Measurements from ENCODE around the gene PCCA.

PCCA gene

DNA sequence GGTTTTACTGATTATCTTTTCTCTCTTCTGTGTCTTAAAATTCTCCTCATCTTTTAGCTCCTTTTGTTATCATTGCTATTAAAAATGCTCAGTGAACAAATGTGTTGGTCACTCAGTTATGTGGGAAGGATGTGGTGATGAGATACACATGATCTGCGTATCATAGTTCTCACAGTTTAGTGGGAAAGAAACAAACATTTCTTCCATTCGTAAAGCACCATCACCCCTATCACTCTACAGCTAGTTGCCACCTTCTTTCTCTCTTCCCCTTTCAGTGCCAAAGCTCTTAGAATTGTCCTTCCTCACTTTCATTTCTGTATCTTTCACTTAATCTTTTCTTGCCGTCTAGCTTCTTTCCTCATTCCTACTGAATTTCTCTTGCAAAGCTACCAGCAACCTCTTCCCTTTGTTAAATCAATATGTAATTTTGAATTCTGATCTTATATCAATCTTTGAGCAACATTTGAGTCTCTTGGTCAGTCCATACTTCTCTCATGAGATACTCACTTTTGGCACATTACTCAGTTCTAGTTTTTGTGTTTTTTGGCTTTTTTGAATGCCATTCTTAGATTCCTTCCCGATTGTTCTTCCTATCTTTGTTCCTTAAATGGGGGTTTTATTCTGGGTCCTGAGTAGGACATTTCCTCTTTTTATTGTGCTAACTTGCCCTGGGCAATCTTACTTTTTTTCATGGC is 122.3 kb downstream of the PCCA start:
- H3K4me2 ChIP-seq (ENCODE audit: low read length): no peak overlapping the region
- no peaks in the 10 kb centered on the region for H3K4me1 ChIP-seq (ENCODE audit: control insufficient read depth, low read depth, low read length)
- no peaks in the 10 kb centered on the region for H3K79me1 ChIP-seq (ENCODE audit: low read length)
- no peak overlapping the region for H4K5ac ChIP-seq (ENCODE audit: low read length)
- H3K27me3 ChIP-seq (ENCODE audit: insufficient read depth, low read length, poor library complexity): no peaks in the 10 kb centered on the region
- no peak for DNase-seq
- no peak overlapping the region for H2BK15ac ChIP-seq (replicated peaks; ENCODE audit: low read depth)
- no peak overlapping the region for H2AK5ac ChIP-seq (ENCODE audit: low read length)
- H3K36me3 ChIP-seq (ENCODE audit: control insufficient read depth, insufficient read depth, low read length): no peaks in the 10 kb centered on the region
- H3K9ac ChIP-seq (ENCODE audit: low read length): no peak overlapping the region
- no CpG with 5 or more reads among the region's 4 CpGs for WGBS (ENCODE audit: extremely low coverage, insufficient coverage, low lambda C conversion rate)
- no peak overlapping the region for H2BK5ac ChIP-seq (ENCODE audit: low read length)
- H3K56ac ChIP-seq (ENCODE audit: low read length): no peak overlapping the region
- H3K27ac ChIP-seq (ENCODE audit: low read depth, low read length): no peak overlapping the region
- no peak overlapping the region for H3K4ac ChIP-seq (ENCODE audit: low read depth, low read length)
- H2BK120ac ChIP-seq (ENCODE audit: low read depth, low read length): no peak overlapping the region
- no peak overlapping the region for H3K23ac ChIP-seq (ENCODE audit: low read length)
- H4K8ac ChIP-seq (ENCODE audit: low read depth, low read length): no peak overlapping the region
- no peaks in the 10 kb centered on the region for H3K79me2 ChIP-seq (ENCODE audit: control insufficient read depth, insufficient read depth, low read length)
- no peak overlapping the region for H3K18ac ChIP-seq (ENCODE audit: low read length)
- no peak overlapping the region for H3K4me3 ChIP-seq (ENCODE audit: low read length)

DNA sequence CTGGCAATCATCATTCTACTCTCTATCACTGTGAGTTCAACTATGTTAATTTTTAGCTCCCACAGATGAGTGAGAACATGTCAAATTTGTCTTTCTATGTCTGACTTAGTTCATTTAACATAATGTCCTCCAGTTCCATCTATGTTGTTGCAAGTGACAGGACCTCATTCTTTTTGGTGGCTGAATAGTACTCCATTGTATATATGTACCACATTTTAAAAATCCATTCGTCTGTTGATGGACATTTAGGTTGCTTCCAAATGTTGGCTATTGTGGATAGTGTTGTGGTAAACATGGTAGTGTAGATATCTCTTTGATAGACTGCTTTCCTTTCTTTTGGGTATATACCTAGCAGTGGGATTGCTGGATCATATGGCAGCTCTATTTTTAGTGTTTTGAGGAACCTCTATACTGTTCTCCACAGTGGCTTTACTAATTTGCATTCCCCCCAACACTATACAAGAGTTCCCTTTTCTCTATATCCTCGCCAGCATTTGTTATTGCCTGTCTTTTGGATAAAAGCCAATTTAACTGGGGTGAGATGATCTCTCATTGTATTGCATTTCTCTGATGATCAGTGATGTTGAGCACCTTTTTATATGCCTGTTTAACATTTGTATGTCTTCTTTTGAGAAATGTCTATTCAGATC is 124.1 kb downstream of the PCCA start:
- Histone ChIP-seq H3K79me1 (ENCODE audit: low read length) (no peaks in the 10 kb centered on the region), H2BK5ac (ENCODE audit: low read length) (no peak overlapping the region), H3K36me3 (ENCODE audit: control insufficient read depth, insufficient read depth, low read length) (no peaks in the 10 kb centered on the region), H3K27ac (ENCODE audit: low read depth, low read length) (no peak overlapping the region), H3K23ac (ENCODE audit: low read length) (no peak overlapping the region), H3K27me3 (ENCODE audit: insufficient read depth, low read length, poor library complexity) (no peaks in the 10 kb centered on the region), H2BK15ac (replicated peaks; ENCODE audit: low read depth) (no peak overlapping the region), H3K79me2 (ENCODE audit: control insufficient read depth, insufficient read depth, low read length) (no peaks in the 10 kb centered on the region), H3K18ac (ENCODE audit: low read length) (no peak overlapping the region), H3K4me1 (ENCODE audit: control insufficient read depth, low read depth, low read length) (no peaks in the 10 kb centered on the region), H2BK120ac (ENCODE audit: low read depth, low read length) (no peak overlapping the region), H3K4ac (ENCODE audit: low read depth, low read length) (no peak overlapping the region), H3K9ac (ENCODE audit: low read length) (no peak overlapping the region), H4K8ac (ENCODE audit: low read depth, low read length) (no peak overlapping the region), H3K4me3 (ENCODE audit: low read length) (no peak overlapping the region), H3K4me2 (ENCODE audit: low read length) (no peak overlapping the region), H2AK5ac (ENCODE audit: low read length) (no peak overlapping the region), H3K56ac (ENCODE audit: low read length) (no peak overlapping the region), H4K5ac (ENCODE audit: low read length) (no peak overlapping the region)
- no peak for DNase-seq
- WGBS (ENCODE audit: extremely low coverage, insufficient coverage, low lambda C conversion rate): no CpG with 5 or more reads among the region's 2 CpGs

DNA sequence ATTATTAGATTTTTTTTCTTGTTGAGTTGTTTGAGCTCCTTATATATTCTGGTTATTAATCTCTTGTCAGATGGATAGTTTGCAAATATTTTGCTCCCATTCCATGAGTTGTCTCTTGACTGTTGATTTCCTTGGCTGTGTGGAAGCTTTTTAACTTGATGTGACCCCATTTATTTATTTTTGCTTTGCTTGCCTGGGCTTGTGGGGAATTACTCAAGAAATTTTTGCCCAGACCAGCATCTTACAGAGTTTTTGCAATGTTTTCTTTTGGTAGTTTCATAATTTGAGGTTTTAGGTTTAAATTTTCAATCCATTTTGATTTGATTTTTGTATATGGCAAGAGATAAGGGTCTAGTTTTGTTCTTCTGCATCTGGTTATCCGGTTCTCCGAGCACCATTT is 124.7 kb downstream of the PCCA start:
- Histone ChIP-seq H3K36me3 (ENCODE audit: control insufficient read depth, insufficient read depth, low read length) (no peaks in the 10 kb centered on the region), H3K4ac (ENCODE audit: low read depth, low read length) (no peak overlapping the region), H2AK5ac (ENCODE audit: low read length) (no peak overlapping the region), H3K4me2 (ENCODE audit: low read length) (no peak overlapping the region), H3K27me3 (ENCODE audit: insufficient read depth, low read length, poor library complexity) (no peaks in the 10 kb centered on the region), H3K23ac (ENCODE audit: low read length) (no peak overlapping the region), H3K79me1 (ENCODE audit: low read length) (no peaks in the 10 kb centered on the region), H2BK5ac (ENCODE audit: low read length) (no peak overlapping the region), H4K5ac (ENCODE audit: low read length) (no peak overlapping the region), H3K18ac (ENCODE audit: low read length) (no peak overlapping the region), H3K4me1 (ENCODE audit: control insufficient read depth, low read depth, low read length) (no peaks in the 10 kb centered on the region), H3K27ac (ENCODE audit: low read depth, low read length) (no peak overlapping the region), H3K9ac (ENCODE audit: low read length) (no peak overlapping the region), H3K56ac (ENCODE audit: low read length) (no peak overlapping the region), H4K8ac (ENCODE audit: low read depth, low read length) (no peak overlapping the region), H3K4me3 (ENCODE audit: low read length) (no peak overlapping the region), H2BK120ac (ENCODE audit: low read depth, low read length) (no peak overlapping the region), H2BK15ac (replicated peaks; ENCODE audit: low read depth) (no peak overlapping the region), H3K79me2 (ENCODE audit: control insufficient read depth, insufficient read depth, low read length) (no peaks in the 10 kb centered on the region)
- WGBS (ENCODE audit: extremely low coverage, insufficient coverage, low lambda C conversion rate): no CpG with 5 or more reads among the region's 2 CpGs
- DNase-seq: no peak

DNA sequence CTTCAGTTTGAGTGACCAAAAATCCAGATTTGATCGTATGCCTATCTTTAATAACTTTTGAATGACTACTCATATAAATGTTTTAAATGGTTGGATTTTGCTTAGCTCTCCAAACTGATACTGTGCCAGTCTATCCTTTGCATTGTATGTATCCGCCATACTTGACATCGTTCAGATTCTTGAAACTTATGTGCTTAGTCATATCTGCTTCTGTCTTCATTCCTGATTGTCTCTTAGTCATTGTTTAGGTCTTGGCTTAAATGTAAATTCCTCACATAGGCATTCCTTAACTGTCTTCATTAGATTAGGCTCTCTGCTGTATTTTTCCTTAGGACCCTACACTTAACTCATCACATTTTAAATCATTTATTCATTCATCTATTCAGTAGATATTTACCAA is 126.0 kb downstream of the PCCA start:
- H2BK5ac ChIP-seq (ENCODE audit: low read length): no peak overlapping the region
- H2BK15ac ChIP-seq (replicated peaks; ENCODE audit: low read depth): no peak overlapping the region
- WGBS (ENCODE audit: extremely low coverage, insufficient coverage, low lambda C conversion rate): no CpG with 5 or more reads among the region's 3 CpGs
- no peak overlapping the region for H2BK120ac ChIP-seq (ENCODE audit: low read depth, low read length)
- no peaks in the 10 kb centered on the region for H3K79me2 ChIP-seq (ENCODE audit: control insufficient read depth, insufficient read depth, low read length)
- H3K79me1 ChIP-seq (ENCODE audit: low read length): no peaks in the 10 kb centered on the region
- no peak overlapping the region for H3K9ac ChIP-seq (ENCODE audit: low read length)
- peak; percentile 86 for DNase-seq
- H2AK5ac ChIP-seq (ENCODE audit: low read length): no peak overlapping the region
- no peaks in the 10 kb centered on the region for H3K36me3 ChIP-seq (ENCODE audit: control insufficient read depth, insufficient read depth, low read length)
- H3K4me1 ChIP-seq (ENCODE audit: control insufficient read depth, low read depth, low read length): no peaks in the 10 kb centered on the region
- no peak overlapping the region for H3K4me2 ChIP-seq (ENCODE audit: low read length)
- no peak overlapping the region for H3K27ac ChIP-seq (ENCODE audit: low read depth, low read length)
- H4K5ac ChIP-seq (ENCODE audit: low read length): no peak overlapping the region
- no peak overlapping the region for H3K56ac ChIP-seq (ENCODE audit: low read length)
- no peak overlapping the region for H3K23ac ChIP-seq (ENCODE audit: low read length)
- H3K4ac ChIP-seq (ENCODE audit: low read depth, low read length): no peak overlapping the region
- H3K18ac ChIP-seq (ENCODE audit: low read length): no peak overlapping the region
- H4K8ac ChIP-seq (ENCODE audit: low read depth, low read length): no peak overlapping the region
- H3K4me3 ChIP-seq (ENCODE audit: low read length): no peak overlapping the region
- H3K27me3 ChIP-seq (ENCODE audit: insufficient read depth, low read length, poor library complexity): no peaks in the 10 kb centered on the region

DNA sequence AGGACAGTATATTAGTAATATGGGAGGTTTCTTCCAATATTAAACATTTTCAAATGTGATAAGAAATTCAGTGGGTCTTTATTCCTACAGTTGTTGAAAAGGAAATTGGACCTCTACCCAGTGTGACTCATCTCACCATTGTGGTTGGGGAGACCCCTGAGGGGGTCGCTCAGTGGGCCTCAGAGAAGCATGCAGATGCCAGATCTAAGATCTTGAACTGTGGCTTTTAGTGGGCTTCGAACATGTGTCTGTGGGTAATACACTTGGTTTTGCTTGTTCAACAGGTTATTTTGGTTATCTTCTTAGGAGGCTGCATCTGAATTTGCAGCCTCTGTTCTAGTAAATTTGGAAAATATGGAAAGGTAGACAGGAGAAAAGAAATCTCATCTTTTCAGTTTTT is 132.3 kb downstream of the PCCA start:
- Histone ChIP-seq H3K4ac (ENCODE audit: low read depth, low read length) (no peak overlapping the region), H2BK120ac (ENCODE audit: low read depth, low read length) (no peak overlapping the region), H3K56ac (ENCODE audit: low read length) (no peak overlapping the region), H3K23ac (ENCODE audit: low read length) (no peak overlapping the region), H4K8ac (ENCODE audit: low read depth, low read length) (no peak overlapping the region), H3K9ac (ENCODE audit: low read length) (no peak overlapping the region), H3K36me3 (ENCODE audit: control insufficient read depth, insufficient read depth, low read length) (no peaks in the 10 kb centered on the region), H3K4me1 (ENCODE audit: control insufficient read depth, low read depth, low read length) (no peaks in the 10 kb centered on the region), H3K79me2 (ENCODE audit: control insufficient read depth, insufficient read depth, low read length) (no peaks in the 10 kb centered on the region), H3K4me2 (ENCODE audit: low read length) (no peak overlapping the region), H2BK15ac (replicated peaks; ENCODE audit: low read depth) (no peak overlapping the region), H2AK5ac (ENCODE audit: low read length) (no peak overlapping the region), H3K79me1 (ENCODE audit: low read length) (no peaks in the 10 kb centered on the region), H3K4me3 (ENCODE audit: low read length) (no peak overlapping the region), H4K5ac (ENCODE audit: low read length) (no peak overlapping the region), H3K18ac (ENCODE audit: low read length) (no peak overlapping the region), H3K27ac (ENCODE audit: low read depth, low read length) (no peak overlapping the region), H2BK5ac (ENCODE audit: low read length) (no peak overlapping the region), H3K27me3 (ENCODE audit: insufficient read depth, low read length, poor library complexity) (no peaks in the 10 kb centered on the region)
- no CpG with 5 or more reads among the region's 2 CpGs for WGBS (ENCODE audit: extremely low coverage, insufficient coverage, low lambda C conversion rate)
- no peak for DNase-seq

Data from mesendoderm (in vitro differentiated cells).